Inflammatory macrophage (primary cell): ENCODE data around the gene CHST12.
A peak's percentile ranks its signal among the peaks of the same experiment; 100 is the strongest.
"Not testable (repeated sequence)": the region's sequence is repeated elsewhere in the genome, so short reads cannot be mapped to it uniquely, and the experiment has no call there.

ENCODE experiments used
- DNase-seq, 2 donors: peaks; one replicate each; pipeline ENCODE4 v3.0.0-alpha.2; 2020 to 2022

CHST12 gene

DNA sequence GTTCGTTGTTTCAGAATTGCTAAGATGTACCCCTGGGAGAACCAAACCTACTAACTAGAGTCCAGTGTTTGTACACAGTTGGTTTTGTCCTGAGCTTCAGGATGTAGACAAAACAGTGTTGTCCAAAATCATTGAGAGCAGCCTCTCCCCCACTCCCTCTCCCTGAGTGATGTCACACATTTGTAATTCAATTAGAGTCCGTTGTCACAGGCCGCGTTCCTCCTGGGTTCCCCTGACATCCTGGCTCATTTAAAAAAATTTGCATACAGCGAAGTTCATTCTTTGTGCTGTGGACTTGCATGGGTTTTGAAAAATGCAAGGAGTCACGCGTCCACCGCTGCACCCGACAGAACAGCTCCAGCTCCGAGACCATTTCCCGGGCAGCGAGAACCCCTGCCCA lies 62.5 kb downstream of the CHST12 start:
- DNase-seq: no peak

DNA sequence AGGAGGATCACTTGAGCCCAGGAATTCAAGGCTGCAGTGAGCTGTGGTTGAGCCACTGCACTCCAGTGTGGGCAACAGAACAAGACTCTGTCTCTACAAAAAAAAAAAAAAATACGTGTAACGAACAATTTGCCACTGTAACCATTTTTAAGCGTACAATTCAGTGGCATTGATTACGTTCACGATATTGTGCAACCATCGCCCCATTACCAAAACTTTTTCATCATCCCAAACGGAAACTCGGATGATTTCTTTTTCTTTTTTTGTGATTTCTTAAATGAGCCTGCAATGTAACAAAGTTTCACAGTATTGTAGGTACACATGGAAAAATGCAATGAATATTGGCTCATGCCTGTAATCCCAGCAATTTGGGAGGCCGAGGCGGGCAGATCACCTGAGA lies 63.3 kb downstream of the CHST12 start:
- no peak for DNase-seq

DNA sequence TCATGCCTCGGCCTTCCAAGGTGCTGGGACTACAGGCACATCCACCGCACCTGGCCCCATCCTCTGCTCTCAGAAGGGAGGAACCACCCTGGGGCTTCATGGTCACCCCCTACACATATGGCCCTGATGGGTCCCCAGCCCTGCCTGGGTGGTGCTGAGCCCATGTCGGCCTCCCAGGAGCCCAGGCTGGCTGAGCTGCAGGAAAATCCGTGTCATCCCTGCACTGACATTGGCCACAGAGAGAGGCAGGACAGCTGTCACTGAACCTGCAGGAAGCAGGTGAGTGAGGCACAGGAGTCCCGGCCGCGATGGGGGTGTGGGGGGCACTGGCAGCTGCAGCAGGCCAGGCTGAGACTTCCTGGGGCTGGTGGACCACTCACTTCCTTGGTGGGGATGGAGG lies 64.8 kb downstream of the CHST12 start:
- DNase-seq: no peak

DNA sequence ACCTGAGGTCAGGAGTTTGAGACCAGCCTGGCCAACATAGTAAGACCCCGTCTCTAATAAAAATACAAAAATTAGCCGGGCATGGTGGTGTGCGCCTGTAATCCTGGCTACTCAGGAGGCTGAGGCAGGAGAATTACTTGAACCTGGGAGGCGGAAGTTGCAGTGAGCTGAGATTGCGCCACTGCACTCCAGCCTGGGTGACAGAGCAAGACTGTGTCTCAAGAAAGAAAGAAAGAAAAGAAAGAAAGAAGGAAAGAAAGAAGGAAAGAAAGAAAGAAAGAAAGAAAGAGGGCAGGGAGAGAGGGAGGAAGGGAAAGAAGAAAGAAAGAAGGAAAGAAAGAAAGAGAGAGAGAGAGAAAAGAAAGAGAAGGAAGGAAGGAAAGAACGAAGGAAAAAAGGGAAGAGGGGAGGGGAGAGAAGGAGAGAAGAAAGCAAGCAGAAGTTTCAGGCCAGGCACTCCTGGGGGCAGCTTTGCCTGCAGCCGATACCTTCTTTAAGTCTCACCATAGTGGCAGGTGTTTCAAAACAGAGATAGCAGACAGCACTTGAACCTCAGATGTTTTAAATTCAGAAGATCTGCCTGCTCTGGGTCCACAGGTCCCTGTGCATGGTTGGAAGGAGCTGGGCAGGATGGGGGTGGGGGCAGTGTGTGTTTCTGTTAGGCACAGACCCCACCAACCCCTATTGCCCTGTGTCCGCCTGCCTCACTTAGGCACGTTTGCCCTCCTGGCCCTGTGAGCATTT lies 66.2 kb downstream of the CHST12 start:
- DNase-seq: not testable (repeated sequence)

DNA sequence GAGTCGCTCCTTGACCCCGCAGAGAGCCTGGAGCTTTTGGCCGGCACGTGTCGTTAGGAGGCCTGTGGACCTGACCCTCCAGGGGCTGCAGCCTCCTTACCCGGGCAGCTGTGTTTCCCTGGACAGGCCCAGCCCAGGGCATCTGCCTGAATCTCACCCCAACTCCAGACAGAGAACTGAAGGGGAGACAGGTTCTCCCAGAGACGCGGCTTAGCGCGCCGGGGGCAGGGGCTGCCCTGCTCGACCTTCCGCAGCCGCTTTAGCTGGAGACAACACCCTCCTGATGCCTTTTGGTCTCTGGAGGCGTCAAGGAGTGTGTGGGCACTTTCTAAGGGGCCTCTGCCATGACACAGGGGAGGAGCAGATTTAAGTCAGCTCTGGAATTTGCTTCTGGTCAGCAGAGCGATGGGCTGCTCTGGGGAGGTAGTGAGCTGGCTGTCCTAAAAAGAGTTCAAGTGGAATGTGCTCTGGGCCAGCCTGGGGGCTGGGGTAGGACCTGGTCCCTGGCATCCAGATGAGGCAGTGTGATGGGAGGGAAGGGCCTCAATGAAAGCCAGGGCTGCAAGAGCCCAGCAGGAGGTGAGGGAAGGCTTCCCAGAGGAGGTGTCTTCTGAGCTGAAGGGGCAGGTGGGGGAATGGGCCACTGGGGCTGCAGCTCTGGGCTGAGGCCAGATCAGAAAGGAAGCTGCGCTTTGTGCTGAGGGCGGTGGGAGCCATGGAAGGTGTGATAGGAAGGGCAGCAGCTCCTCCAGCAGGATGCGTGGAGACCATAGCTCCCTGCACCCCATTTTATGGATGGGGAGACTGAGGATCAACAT lies 67.0 kb downstream of the CHST12 start:
- no peak for DNase-seq

DNA sequence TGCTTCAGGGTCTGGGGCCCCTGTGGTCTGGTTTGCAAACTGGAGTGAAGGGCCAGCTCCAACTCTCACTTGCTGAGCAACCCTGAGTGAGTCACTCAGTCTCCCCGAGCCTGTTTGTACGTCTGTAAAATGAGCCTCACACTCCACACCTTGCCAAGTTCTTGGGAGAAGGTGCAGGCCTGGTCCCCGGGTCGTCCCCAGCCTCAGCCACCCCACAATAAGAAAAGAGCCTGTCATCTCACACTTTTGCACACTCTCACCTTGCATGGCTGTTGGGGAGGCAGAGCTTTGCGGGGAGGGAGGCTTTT lies 67.6 kb downstream of the CHST12 start:
- no peak for DNase-seq

DNA sequence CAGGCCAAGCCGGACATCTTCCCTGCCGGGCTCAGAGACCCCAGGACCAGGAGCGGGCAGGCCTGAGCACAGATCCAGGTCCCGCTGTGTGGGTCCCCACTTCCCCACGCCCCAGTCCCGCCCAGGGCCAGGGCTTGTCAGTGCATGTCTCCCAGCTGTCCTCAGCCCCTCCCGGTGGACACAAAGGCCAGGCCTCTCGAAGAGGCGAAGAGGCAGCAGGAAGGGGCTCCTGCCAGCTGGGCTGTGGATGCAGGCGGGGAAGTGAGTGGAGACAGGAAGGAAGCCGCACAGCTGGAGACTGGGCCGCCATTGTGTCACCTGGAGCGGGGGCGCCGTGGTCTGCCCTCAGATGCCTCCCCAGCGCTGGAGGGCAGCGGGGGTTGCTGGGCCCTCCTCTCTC lies 68.0 kb downstream of the CHST12 start:
- DNase-seq: no peak

DNA sequence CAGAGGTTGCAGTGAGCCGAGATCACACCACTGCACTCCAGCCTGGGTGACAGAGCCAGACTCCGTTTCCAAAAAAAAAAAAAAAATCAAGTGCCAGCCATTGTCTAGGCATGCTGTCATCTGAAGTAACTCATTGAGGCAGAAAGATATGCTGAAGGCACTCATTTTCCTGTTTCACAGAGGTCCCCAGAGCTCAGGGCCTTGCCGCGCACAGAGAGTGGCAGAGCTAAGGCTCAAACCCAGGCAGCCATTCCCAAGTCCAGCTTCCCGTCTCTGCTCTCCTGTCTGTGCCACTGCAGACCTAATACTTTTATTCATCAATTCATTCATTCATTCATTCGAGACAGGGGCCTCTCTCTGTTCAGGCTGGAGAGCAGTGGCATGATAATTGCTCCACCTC lies 69.3 kb downstream of the CHST12 start:
- no peak for DNase-seq

DNA sequence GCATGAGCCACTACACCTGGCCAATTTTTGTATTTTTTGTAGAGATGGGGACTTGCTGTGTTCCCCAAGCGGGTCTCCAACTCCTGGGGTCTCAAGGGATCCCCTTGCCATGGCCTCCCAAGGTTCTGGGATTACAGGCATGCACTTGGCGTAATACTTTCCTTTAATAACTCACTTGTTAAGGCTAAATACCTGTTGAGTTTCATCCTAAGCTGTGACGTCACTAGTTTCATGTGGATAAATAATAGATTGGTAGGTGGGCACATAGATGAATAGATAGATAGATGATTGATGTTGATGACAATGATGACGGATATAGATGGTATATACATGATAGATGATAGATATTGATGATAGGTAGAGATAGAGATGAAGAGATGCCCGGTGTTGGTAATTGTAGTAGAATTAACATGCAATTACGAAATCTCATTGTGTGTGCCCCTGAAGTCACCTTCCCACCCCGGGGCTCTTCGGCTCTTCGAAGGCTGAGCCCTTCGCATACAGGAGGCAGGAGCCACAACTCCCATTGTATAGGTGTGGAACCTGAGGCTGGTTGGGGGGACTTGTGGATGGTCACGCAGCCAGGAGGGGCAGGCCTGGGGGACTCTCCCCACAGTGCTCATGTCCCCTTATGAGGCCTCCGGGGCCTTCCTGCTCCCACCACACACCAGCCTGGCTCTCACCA lies 70.2 kb downstream of the CHST12 start:
- no peak for DNase-seq

DNA sequence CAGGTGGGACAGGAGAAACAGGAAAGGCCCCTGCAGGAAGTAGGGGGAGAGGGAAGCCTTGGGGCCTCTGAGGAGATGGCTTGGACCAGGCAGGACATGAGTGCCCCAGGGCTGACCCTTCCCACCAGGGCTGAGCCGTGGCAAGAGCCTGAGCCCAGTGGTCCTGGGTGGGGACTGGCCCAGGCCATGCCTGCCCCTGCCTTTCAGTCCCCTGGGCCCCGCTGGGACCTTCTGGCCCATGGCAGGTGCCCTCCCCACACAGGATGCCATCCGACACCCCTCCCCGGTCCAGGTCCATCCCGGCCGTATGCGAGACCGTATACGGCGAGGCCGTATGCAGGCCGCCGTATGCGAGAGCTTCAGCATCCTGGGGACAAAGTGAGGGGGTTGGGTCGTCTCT lies 70.8 kb downstream of the CHST12 start:
- DNase-seq: no peak

DNA sequence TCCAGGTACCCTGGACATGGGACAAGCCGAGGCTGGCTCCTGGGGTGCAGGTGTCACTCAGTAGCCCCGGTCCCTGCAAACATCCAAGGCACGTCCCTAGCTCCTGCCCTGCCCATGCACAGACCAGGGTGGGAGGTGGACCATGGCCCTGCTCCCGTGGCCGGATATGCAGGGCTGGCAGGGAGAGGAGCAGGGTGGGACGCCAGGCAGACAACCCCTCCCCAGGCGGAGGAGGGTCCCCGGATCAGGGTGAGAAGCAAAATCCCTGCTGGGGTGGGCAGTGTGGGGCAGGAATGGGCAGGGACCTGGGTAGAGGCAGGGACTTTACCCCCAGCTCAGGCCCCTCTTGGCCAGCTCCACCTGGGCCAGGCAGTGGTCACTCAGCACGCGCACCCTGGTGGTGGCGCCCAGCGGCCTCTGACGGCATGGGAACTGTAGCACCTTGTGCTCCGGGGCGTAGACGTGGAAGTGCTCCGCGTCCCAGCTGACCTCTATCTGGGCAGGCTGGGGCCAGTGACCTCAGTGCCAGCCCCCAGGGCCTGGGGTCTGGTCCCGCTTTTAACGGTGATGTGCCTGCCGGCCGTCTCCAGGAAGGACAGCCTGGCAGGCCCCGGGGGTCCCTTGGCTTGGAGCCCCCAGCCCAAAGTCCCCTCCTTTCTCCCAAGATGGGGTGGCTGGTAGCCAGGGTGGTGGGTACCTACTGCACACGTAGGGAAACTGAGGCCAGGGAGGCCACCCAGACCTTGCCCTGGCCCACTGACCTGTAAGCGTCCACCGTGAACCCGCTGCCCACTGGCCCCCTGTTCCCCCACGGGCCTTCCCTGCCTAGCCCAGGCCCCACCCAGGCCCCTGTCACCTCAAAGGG lies 71.6 kb downstream of the CHST12 start:
- DNase-seq: no peak

DNA sequence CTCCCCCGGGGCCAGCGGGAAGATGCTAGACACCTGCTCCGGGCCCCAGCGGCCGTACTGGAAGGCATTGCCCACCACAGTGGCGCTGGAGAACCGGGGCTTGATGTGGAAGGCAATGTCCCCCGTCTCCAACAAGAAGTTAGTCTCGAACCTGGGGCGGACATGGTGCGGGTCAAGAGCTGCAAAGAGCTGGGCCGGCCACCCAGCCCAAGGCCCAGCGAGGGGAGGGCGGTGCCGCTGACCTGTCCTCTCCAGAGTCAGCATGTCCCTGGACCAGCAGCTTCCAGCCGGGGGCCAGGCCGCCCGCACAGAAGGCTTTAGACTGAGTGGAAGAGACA lies 72.2 kb downstream of the CHST12 start:
- DNase-seq: no peak

DNA sequence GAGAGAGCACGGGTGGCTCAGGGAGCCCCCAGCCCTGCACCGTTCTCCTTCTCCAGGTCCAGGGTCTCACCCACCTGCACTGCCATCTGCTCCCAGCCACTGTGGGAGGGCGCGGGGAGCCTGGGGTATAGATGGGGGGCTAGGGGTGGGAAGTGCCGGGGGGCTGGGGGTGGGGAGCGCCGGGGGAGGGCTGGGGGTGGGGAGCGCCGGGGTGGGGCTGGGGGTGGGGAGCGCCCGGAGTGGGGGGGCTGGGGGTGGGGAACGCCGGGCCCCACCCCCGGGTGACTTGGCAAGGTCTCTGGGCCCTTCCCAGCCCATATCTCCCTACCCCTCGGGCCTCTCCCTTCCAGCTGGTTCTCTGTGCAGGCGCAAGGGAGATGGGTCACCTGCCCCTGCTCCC lies 72.9 kb downstream of the CHST12 start, which contains the start of gene GRIFIN:
GRIFIN (minus strand) TSS at position 101 of the 400 bp plus-strand sequence; CDS start at position 86, 15 bp downstream.
- DNase-seq: no peak

DNA sequence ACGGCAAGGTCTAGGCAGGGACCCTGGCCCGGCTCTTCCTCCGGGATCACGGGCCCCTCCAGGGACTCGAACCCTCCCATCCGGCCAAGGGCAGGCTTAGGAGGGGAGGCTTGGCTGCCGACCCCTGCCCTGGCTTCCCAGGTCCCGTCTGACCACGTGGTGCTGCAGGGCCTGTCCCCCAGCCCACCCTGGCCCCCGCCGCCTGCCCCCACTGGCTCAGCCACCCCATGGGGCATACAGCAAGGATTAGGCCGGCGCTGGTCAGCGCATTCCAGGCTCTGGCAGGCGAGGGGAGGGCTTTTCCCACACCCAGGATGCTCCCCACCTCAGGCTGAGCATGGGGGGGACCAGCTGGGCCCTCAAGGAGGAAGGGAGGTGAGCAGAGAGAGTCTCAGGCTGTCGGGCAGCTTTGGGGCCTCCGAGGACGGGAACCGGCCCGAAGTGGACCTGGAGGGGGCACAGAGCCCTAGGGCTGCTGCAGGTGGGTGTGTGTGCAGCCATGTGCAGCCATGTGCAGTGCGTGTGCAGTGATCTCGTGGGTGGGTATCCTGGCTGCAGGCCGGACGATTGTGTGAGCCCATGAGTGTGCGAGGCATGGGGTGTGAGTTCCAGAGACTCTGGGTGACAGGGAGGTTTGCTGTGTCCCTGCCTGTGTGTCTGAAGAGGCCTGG lies 73.5 kb downstream of the CHST12 start:
- no peak for DNase-seq

DNA sequence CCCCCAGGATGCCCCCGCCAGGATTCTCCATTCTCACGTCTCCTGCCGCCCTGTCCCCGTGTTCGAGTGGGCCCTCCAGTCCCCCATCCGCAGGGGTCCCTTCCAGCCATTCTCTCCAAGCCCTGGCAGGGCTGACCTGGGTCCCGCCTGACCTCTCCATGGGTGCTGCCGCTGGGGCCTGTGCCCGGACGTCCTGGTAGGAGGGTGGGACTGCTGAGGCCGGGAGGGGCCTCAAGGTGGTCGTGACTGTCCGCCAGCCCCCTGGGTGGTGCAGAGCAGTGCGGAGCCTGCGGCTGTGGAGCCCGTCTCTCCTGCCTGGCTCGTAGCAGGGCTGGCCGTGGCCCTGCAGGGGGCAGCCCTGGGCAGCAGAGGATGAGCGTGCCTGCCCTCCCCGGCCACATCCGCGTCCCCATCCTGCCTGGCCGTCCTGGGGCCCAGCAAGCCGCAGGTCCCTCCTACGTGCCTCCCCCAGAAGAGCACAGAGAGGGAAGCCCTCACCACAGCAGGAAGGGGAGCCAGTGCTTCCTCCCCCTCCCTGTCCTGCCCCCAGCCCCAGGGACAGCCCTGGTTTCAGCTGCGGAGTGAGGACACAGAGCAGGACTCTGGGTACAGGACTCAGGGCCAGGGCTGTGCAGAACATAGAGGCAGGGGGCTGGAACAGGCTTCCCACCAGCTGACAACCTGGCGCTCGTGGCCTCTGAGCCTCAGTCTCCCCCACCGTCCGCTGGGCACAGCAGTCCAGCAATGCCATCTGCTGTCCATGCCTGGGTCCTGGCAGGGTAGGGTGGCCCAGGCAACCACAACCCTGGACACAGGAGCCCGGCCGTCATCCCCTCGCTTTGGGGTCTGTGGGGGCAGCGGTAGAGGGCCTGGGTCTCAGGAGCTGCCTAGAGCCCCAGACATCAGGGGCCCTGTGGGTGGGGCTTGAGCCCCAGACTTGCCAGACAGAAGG lies 74.3 kb downstream of the CHST12 start:
- DNase-seq: peak; percentile 78 to 89

DNA sequence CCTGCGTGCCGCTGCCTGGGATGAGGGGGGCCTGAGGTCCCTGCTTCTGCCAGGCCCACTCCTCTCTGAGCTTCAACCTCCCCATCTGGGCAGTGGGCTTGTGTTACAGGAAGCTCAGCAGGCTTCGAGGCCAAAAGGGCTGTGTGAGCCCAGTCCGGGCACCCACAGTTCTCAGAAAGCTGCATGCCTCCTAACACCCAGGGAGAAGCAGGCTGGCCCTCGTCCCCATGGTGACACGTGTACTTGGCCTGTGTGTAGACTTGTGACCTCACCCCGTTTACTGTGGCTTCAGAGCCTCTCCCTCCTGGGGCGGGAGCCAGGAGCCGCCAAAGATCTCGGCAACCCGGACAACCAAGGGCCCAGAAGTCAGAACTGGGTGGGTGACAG lies 75.0 kb downstream of the CHST12 start:
- DNase-seq: peak; percentile 66 to 78

DNA sequence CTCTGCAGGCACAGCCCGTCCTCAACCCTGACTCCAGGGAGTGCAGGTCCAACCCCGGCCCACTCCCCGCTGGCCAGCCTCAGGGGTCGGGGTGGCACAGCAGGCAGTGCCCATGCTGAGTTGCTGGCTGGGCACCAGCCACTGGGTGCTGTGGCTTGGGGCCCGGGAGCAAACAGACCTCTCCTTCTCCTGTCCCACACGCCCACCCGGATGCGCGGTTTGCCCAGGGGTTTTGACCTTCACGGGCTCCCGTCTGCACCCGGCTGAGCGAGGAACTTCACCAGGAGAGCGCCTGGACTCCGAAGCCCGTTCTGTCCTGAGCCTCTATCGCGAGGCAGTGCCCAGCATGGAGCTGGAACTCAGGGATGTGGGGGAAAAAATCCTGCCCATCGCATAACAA lies 75.4 kb downstream of the CHST12 start:
- DNase-seq: no peak

DNA sequence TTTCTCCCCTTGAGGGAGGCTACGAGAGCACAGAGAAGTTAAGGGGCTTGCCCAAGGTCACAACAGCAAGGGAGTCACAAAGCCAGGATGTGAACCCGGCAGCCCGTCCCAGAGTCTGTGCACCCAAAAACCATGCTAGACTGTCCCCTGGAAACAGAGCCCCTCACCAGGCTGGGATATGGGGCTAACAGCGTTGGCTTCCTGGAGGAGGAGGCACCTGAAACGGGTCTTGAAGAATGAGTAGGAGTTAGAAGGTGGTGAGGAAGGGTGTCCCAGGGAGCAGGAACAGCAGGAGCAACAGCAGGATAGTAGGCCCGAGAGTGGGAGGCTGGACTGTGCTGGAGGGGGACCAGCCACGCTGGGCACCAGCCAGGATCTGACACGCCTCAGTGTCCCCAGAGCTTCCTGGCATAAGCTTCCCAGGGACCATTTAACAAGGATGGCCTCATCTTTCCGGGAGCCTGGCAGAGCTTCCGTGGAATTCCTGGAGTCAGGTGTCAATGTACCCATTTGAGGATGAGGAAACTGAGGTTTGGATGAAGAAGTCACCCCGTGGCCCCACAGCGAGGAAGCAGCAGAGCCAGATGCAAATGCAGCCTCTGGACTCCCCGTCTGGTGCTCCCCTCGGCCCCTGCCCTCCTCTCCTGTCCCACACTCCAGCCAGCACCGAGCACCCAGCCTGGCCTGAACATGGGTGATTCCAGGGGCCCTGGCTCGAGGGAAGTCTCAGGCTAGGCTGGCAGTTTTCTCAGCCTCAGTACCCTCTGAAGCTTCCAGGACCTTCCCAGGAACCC lies 76.1 kb downstream of the CHST12 start:
- no peak for DNase-seq

DNA sequence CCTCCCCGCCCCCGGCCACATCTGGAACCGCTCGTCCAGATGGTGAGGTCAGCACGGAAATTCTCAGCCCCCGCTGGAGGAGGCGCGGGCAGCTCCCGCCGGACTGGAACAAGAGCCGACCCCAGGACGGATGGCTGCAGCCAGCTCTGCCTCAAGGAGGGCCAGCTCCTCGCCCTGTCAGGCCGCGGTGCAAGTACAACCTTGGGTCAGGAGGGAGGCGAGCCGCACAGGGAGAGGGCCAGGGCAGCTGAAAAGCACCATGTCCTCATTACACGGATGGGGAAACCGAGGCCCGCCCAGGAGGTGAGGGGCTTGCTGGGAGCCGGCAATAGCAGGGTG lies 76.6 kb downstream of the CHST12 start:
- DNase-seq: no peak

DNA sequence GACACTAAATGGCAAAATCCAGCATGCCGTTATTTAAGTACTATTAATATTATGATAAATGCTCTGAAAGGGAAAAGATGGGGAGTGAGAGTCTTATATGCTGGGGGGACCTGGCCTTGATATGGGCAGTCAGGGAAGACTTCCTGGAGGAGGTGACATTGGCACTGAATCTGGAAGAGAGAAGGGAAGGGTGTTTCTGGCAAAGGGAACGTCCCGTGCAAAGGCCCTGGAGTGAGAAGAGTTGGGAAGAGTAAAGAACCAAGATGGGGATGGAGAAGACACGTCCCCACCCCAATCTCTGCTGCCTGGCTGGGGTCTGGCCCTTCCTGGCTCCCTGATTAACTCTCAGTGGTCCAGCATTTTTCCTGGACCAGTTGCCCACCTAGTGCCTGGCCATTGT lies 77.8 kb downstream of the CHST12 start:
- DNase-seq: no peak
